Activated CD4-positive, alpha-beta T cell treated with anti-CD3 and anti-CD28 coated beads, Interleukin-2, amount 50 U/mL, for 48 hours (primary cell): ENCODE results near the gene RCL1.
"Not testable (repeated sequence)": the region's sequence is repeated elsewhere in the genome, so short reads cannot be mapped to it uniquely, and the experiment has no call there.

Experiments
- DNase-seq, 2 experiments: peaks; one replicate each; pipeline ENCODE4 v3.0.0-alpha.2; 2020

The RCL1 gene

DNA sequence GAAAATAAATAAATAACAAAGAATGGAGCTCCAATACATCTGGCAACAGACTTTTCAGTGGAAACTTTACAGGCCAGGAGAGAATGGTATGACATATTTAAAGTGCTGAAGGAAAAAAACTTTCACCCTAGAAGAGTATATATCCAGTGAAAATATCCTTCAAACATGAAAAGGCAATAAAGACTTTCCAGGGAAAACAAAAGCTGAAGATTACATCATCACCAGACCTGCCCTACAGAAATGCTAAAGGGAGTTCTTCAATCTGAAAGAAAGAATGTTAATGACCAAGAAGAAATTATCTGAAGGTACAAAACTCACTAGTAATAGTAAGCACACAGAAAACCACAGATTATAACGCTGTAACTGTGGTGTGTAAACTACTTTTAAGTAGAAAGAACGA lies 8.3 kb upstream of the RCL1 start:
- no peak for DNase-seq

GRCh38 chr9:4786599-4786998 lies 6.1 kb upstream of the RCL1 start:
- no peak for DNase-seq

GRCh38 chr9:4787876-4788275 lies 4.9 kb upstream of the RCL1 start:
- DNase-seq: no peak

DNA sequence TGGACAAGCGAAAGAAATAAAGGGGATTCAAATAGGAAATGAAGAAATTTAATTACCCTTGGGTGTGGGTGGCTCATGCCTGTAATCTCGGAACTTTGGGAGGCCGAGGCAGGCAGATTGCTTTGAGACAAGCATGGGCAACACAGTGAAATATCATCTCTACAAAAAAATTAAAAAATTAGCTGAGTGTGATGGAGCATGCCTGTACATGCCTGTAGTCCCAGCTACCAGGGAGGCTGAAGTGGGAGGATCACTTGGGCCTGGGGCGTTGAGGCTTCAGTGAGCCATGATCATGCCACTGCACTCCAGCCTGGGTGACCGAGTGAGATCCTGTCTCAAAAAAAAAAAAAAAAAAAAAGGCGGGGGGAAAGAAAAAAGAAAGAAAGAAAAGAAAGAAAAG lies 4.0 kb upstream of the RCL1 start:
- DNase-seq: no peak

GRCh38 chr9:4792054-4792571 lies 631 bp upstream of the RCL1 start:
- DNase-seq: no peak

- no peak for DNase-seq
These were observed 983 bp downstream of the RCL1 start for GRCh38 chr9:4793459-4794395.

- no peak for DNase-seq
These were observed 1.9 kb downstream of the RCL1 start for GRCh38 chr9:4794691-4795090.

DNA sequence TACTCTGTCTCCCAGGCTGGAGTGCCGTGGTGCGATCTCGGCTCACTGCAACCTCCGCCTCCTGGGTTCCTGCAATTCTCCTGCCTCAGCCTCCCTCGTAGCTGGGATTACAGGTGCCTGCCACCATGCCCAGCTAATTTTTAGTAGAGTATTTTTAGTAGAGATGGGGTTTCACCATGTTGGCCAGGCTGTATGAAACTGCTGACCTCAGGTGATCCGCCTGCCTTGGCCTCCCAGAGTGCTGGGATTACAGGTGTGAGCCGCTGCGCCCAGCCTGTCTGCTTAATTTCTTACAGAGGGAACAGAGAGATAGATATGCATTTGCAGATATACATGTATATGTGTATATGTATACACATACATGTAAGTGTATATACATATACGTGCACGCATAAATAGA lies 2.4 kb downstream of the RCL1 start:
- not testable (repeated sequence) for DNase-seq

DNA sequence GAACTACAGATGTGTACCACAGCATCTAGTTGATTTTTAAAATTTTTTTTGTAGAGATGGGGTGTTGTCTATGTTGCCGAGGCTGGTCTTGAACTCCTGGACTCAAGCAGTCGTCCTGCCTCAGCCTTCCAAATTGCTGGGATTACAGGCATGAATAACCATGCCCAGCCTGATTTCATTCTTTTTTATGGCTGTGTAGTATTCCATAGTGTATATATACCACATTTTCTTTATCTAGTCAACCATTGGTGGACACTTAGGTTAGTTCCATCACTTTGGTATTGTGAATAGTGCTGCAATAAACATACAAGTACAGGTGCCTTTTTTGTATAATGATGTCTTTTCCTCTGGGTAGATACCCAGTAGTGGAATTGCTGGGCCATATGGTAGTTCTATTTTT lies 3.8 kb downstream of the RCL1 start:
- no peak for DNase-seq

DNA sequence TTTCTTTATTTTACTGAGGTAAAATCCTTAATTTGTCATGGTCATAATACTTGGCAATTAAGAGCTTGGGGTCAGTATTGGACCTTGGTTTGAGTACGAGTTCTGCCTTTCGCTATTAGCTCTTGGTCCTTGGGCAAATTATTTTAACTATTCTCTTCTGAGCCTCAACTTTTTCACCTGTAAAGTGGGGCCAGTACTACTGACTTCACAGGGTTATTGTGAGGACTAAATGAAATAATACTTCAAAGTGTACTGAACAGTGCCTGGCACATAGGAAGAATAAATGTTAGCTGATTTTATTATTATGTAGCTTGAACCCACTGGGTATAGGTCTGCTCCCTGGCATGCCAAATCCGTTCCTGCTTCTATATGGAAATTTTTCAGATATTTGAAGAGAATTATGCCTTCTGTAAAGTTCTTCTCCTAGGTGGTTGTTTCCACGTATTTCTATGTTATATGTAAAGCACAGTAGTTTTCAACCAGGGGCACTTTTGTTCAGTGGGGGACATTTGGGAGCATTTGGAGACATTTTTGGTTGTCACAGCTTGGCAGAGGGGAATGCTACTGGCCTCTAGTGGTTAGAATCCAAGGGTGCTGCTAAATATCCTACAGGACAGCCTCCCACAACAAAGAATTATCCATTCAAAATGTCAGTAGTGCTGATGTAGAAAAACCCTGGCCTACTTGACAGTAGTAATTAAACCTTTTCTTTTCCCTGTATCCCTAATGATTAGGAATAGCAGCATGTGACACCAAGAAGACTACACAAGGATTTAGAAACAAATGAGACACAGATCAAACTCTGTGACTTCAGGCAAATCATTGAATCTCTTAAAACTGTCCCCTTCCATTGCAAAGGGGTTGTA lies 4.5 kb downstream of the RCL1 start:
- no peak for DNase-seq

DNA sequence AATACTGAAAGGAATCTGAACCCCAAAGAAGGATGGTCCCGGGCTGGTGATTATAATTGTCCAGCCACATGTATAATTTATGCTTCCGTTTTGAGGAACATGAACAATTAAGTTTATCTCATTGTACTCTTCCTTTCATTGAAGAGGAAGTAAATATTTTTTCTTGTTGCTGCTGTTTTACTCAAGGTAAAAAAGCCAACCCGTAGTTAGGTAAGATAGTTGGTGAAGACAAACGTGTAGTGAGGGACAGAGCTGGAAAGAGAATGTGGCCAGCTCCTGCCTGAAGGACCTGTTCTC lies 5.1 kb downstream of the RCL1 start:
- no peak for DNase-seq

- no peak for DNase-seq
These were observed 5.7 kb downstream of the RCL1 start for GRCh38 chr9:4798281-4799032.

DNA sequence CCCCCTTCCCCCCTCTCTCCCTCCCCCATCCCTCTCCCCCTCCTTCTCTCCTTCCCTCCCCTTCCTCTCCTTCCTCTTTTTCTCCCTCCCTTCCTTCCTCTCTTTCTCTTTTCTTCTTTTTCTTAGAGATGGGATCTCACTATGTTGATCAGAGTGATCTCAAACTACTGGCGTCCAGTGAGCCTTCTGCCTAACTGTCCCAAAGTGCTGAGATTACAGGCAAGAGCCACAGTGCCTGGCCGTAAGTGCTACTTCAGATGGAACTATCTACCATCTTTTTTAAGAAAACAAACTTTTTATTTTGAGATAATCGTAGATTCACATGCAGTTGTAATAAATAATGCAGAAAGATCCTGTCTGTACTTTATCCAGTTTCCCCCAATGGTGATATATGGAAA lies 6.3 kb downstream of the RCL1 start:
- DNase-seq: no peak

GRCh38 chr9:4799775-4800174 lies 7.0 kb downstream of the RCL1 start:
- no peak for DNase-seq

DNA sequence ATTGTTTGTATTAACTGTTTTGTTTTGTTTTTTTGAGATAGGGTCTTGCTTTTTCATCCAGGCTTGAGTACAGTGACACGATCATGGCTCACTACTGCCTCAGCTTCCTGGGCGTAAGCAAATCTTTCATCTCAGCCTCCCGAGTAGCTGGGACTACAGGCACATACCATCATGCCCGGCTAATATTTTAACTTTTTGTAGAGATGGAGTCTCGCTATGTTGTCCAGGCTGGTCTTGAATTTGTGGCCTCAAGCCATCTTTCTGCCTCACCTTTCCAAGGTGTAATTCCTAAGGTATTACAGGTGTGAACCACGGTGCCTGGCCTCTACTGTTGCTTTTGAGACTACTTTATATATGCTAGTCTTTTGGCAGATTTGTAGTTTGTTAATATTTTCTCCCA lies 8.4 kb downstream of the RCL1 start:
- DNase-seq: no peak

DNA sequence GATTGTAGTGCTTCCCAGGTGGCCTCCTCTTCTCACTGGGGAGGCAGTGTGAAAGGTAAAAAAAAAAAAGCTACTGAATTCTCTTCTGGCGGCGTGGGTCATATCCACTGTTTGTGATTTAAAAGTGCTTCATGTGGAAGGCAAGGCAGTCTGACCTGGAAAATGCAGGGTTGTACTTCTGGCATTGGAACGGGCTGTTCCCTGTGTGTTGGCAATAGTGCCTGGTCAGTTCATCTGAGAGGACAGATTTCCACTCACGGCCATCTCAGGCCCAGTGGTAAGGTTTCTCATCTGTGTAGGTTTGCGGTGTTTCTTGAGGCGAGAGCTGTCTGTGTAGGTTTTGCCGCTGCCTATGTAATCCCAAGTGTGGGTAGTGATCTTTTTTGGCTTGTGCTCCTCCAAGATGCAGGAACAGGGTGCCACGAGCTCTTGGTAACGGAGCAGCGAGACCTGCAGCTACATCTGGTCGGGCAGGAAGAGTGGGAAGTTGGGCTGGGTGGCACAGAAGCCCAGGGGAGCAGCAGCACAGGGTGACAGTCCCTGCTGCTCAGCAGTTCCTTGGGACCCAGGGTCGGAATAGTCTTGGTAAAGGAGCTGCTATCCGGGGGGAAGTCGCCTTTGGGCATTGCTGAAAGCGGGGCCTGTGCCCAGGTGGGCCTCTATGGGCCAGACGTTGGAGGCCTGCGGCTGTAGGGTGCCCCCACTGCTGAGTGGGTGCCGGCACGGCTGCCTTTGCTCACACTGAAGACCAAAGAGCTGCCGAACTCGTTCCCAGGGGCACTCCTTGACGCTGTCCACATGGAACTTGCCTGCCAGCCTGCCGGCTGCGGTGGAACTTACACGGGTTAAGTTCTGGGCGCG lies 11.2 kb downstream of the RCL1 start:
- DNase-seq: no peak

GRCh38 chr9:4804531-4805016 lies 11.8 kb downstream of the RCL1 start:
- DNase-seq: no peak

- no peak for DNase-seq
These were observed 12.6 kb downstream of the RCL1 start for GRCh38 chr9:4805191-4805918.

DNA sequence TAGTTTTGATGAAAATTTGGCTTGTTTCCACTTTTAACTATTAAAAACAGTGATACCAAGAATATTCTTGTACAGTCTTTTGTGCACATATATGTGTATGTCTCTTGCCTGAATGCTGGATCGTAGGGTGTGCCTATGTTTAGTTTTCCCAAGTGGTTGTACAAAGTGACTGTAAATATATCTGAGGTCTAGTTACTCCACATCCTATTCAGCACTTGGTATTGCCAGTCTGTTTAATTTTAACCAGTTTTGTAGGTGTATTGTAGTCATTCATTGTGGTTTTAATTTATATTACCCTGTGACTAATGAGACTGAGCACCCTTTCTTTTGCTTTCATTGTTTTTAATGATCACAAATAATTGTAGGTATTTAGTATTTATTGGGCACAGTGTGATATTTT lies 17.8 kb downstream of the RCL1 start:
- no peak for DNase-seq

- DNase-seq: no peak
These were observed 19.1 kb downstream of the RCL1 start for GRCh38 chr9:4811824-4812223.

DNA sequence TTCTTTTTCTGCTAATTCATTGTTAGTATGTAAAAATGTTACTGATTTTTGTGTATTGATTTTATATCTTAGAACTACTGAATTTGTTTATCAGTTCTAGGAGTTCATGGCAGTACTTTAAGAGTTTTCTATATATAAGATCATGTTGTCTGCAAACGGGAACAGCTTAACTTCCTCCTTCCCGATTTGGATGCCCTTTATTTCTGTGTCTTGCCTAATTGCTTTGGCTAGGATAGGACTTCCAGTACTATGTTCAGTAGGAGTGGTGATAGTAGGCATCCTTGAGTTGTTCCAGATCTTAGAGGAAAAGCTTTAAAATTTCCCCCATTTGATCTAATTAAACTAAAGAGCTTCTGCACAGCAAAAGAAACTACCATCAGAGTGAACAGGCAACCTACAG lies 20.1 kb downstream of the RCL1 start:
- DNase-seq: no peak
